A673 (cell line): Measurements from ENCODE around the gene SDK1. TPM values are rescaled to one million over a fixed set of nuclear protein-coding genes. Genes with fewer than 3 reads are reported as not detected.

Source experiments
- BruUV-seq: library from RNA; stranded (reverse); fragments of 400-500 nt; replicated peaks from 2 replicates; lab custom pipeline; 2021; lab: Mats Ljungman, UMichigan
- CTCF ChIA-PET: fragments of 300-600 bp; sonication (Branson Sonifier 250); formaldehyde crosslinking; loops from one replicate; lab custom pipeline; 2022; ENCODE audit warnings: antibody characterized with exemption; lab: Charles Lee
- POLR2A ChIA-PET: fragments of 300-600 bp; sonication (Branson Sonifier 250); formaldehyde crosslinking; loops from one replicate; lab custom pipeline; 2022; ENCODE audit warnings: antibody characterized with exemption; ENCODE audit not compliant: low non-redundant PET; lab: Charles Lee
- DNase-seq: peaks from one replicate; pipeline ENCODE4 v3.0.0-alpha.2; 2015; ENCODE audit warnings: low spot score
- H3K27ac ChIP-seq: fragments of 200-600 bp; sonication (generic); 2 replicates; pipeline ENCODE4 v1.5.1; 2016; ENCODE audit warnings: mixed run types, low read depth, mild to moderate bottlenecking, mixed read lengths, antibody characterized with exemption, low read length; ENCODE audit not compliant: poor library complexity, severe bottlenecking
- H3K27me3 ChIP-seq: fragments of 200-600 bp; sonication (generic); replicated peaks from 2 replicates; pipeline ENCODE4 v1.6.1; 2017; ENCODE audit warnings: mixed run types, low read depth, mild to moderate bottlenecking, mixed read lengths, antibody characterized with exemption, low read length; ENCODE audit not compliant: insufficient read depth, poor library complexity
- H3K36me3 ChIP-seq: fragments of 200-600 bp; sonication (generic); 2 replicates; pipeline ENCODE4 v1.6.1; 2016; ENCODE audit warnings: mixed run types, mild to moderate bottlenecking, mixed read lengths, antibody characterized with exemption, low read length; ENCODE audit not compliant: insufficient read depth, poor library complexity, severe bottlenecking
- H3K4me1 ChIP-seq: fragments of 200-600 bp; sonication (generic); 2 replicates; pipeline ENCODE4 v1.6.1; 2017; ENCODE audit warnings: mixed run types, mild to moderate bottlenecking, mixed read lengths, antibody characterized with exemption, low read length; ENCODE audit not compliant: insufficient read depth, poor library complexity, severe bottlenecking
- H3K4me3 ChIP-seq: fragments of 200-600 bp; sonication (generic); 2 replicates; pipeline ENCODE4 v1.5.1; 2016; ENCODE audit warnings: low read depth, mixed run types, mild to moderate bottlenecking, mixed read lengths, low read length; ENCODE audit not compliant: poor library complexity, severe bottlenecking
- H3K9me3 ChIP-seq: fragments of 200-600 bp; sonication (generic); 2 replicates; pipeline ENCODE4 v1.6.1; 2016; ENCODE audit warnings: mixed run types, low read depth, mild to moderate bottlenecking, mixed read lengths, antibody characterized with exemption, low read length; ENCODE audit not compliant: poor library complexity, severe bottlenecking
- CTCF ChIP-seq: fragments of 300-800, 200-600 bp; sonication (generic); conservative IDR thresholded peaks from 2 replicates; pipeline ENCODE4 v1.5.1; 2017; ENCODE audit warnings: low read depth, mild to moderate bottlenecking, antibody characterized with exemption, low read length, moderate library complexity, mixed read lengths
- EZH2 ChIP-seq: fragments of 200-600 bp; sonication (generic); IDR thresholded peaks from 2 replicates; pipeline ENCODE4 v1.6.1; 2017; ENCODE audit warnings: borderline replicate concordance, low read depth, mild to moderate bottlenecking, mixed read lengths, antibody characterized with exemption, low read length; ENCODE audit not compliant: poor library complexity, severe bottlenecking
- intact Hi-C: fragments of 100-400 bp; cut with micrococcal nuclease; formaldehyde crosslinking; loops from one replicate; pipeline ENCODE4 v1.10.0; 2022; ENCODE audit not compliant: unreplicated experiment
- total RNA-seq: library from RNA; stranded (reverse); gene quantifications from 2 replicates; pipeline ENCODE4 v1.2.3, GENCODE V29; 2021

The SDK1 gene
- total RNA-seq, 1 experiment from 2014 or later = 14.7 TPM

- POLR2A ChIA-PET = no interaction called here
- no peak overlapping the region for H3K27ac ChIP-seq
- no TSS peak for BruUV-seq
- TF ChIP-seq CTCF (no peak), EZH2 (no peak)
- no peaks in the 10 kb centered on the region for H3K27me3 ChIP-seq
- H3K9me3 ChIP-seq = no peaks in the 10 kb centered on the region
- intact Hi-C loops = no loop called here
- H3K4me1 ChIP-seq = peaks cover 7% of the 10 kb centered on the region
- CTCF ChIA-PET = interaction anchor here (0.6 kb wide), 1 partner anchor 337 kb away, joined by 13 read pairs; no protein-coding TSS in a partner anchor
- no peaks in the 10 kb centered on the region for H3K36me3 ChIP-seq
- no peak for DNase-seq
- no peak overlapping the region for H3K4me3 ChIP-seq
These were observed 778.3 kb downstream of the SDK1 start for GRCh38 chr7:4079366-4079765.

- DNase-seq = peak; percentile 88
- Histone ChIP-seq H3K4me1 (peaks cover 7% of the 10 kb centered on the region), H3K4me3 (no peak overlapping the region), H3K27me3 (no peaks in the 10 kb centered on the region), H3K9me3 (no peaks in the 10 kb centered on the region), H3K36me3 (no peaks in the 10 kb centered on the region), H3K27ac (no peak overlapping the region)
- no peak for TF ChIP-seq CTCF
- TF ChIP-seq EZH2 = no peak
- ChIA-PET POLR2A (no interaction called here), CTCF (no interaction called here)
- intact Hi-C loops = loop anchor here (10.0 kb wide), 1 partner anchor 445 kb away; no protein-coding TSS in a partner anchor
- BruUV-seq = no TSS peak
These were observed 778.9 kb downstream of the SDK1 start for GRCh38 chr7:4079956-4080355.

- no peaks in the 10 kb centered on the region for H3K27me3 ChIP-seq
- no peaks in the 10 kb centered on the region for H3K36me3 ChIP-seq
- no peak overlapping the region for H3K27ac ChIP-seq
- POLR2A ChIA-PET = interaction anchor here (0.6 kb wide), 1 partner anchor 1713 kb away, joined by 7 read pairs; no protein-coding TSS in a partner anchor
- no peak for DNase-seq
- peaks cover 7% of the 10 kb centered on the region for H3K4me1 ChIP-seq
- intact Hi-C loops = loop anchor here (10.0 kb wide), 1 partner anchor 444 kb away; no protein-coding TSS in a partner anchor
- no peak overlapping the region for H3K4me3 ChIP-seq
- TF ChIP-seq EZH2 = no peak
- no peak for TF ChIP-seq CTCF
- CTCF ChIA-PET = no interaction called here
- BruUV-seq = no TSS peak
- no peaks in the 10 kb centered on the region for H3K9me3 ChIP-seq
These were observed 779.9 kb downstream of the SDK1 start for GRCh38 chr7:4080954-4081353.
